AG04450 (cell line): ENCODE data around the gene GAN. TPM values are rescaled to one million over a fixed set of nuclear protein-coding genes. Genes with fewer than 3 reads are reported as not detected.

Experiments used
- CTCF ChIA-PET: fragments of 300-600, 350-600 bp; formaldehyde crosslinking; extraction: SDS; loops from one replicate; lab custom pipeline; 2022; ENCODE audit warnings: antibody characterized with exemption, inconsistent platforms; lab: Charles Lee
- POLR2A ChIA-PET: fragments of 350-600 bp; formaldehyde crosslinking; extraction: SDS; loops from one replicate; lab custom pipeline; 2021; ENCODE audit warnings: antibody characterized with exemption, inconsistent platforms; lab: Yijun Ruan, JAX
- DNase-seq: peaks from one replicate; pipeline ENCODE4 v3.0.0-alpha.2; 2011; ENCODE audit warnings: low read depth, low spot score
- H3K27ac ChIP-seq: one replicate; pipeline ENCODE4 v1.5.1; 2012; ENCODE audit warnings: low read depth, low read length, control low read depth
- H3K27me3 ChIP-seq: one replicate; pipeline ENCODE4 v1.6.0; 2012; ENCODE audit warnings: low read length; ENCODE audit not compliant: control insufficient read depth, insufficient read depth
- H3K4me3 ChIP-seq: 2 replicates; pipeline ENCODE4 v1.5.1; 2011; ENCODE audit warnings: mild to moderate bottlenecking, low read depth, low read length, control low read depth
- H3K9me3 ChIP-seq: 2 replicates; pipeline ENCODE4 v1.5.1; 2012; ENCODE audit warnings: low read length; ENCODE audit not compliant: control insufficient read depth, insufficient read depth
- CTCF ChIP-seq: IDR thresholded peaks from 2 replicates; pipeline ENCODE4 v1.5.1; 2011; ENCODE audit warnings: low read depth, low read length, control low read depth, inconsistent platforms
- polyA plus RNA-seq: library from polyadenylated mRNA; depleted of rRNA; stranded (reverse); fragments of >200 nt; gene quantifications from 2 replicates; pipeline ENCODE4 v1.2.3, GENCODE V29; 2011

Gene GAN
- polyA plus RNA-seq, 1 experiment, result 4.3 TPM

GRCh38 chr16:81349608-81350305 lies 35.0 kb downstream of the GAN start:
- ChIA-PET CTCF (interaction anchor here (1.0 kb wide), 1 partner anchor 145 kb away, joined by 3 read pairs; no protein-coding TSS in a partner anchor), POLR2A (no interaction called here)
- TF ChIP-seq CTCF, result no peak
- Histone ChIP-seq H3K27me3 (no peaks in the 10 kb centered on the region), H3K9me3 (peaks cover 7% of the 10 kb centered on the region), H3K4me3 (no peak overlapping the region), H3K27ac (no peak overlapping the region)
- no peak for DNase-seq

DNA sequence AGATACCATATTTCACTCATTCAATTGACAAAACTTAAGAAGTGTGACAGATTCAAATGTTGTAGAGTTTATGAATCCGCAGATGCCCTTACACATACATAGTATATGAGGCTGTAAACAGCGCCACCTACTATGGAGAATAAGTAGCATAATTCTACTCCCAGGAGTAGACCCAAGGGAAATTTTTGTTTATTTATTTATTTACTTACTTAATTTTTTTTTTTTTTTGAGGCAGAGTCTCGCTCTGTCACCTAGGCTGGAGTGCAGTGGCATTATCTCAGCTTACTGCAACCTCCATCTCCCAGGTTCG lies 35.5 kb downstream of the GAN start:
- Histone ChIP-seq H3K4me3 (no peak overlapping the region), H3K27ac (no peak overlapping the region), H3K27me3 (no peaks in the 10 kb centered on the region), H3K9me3 (peaks cover 7% of the 10 kb centered on the region)
- no peak for DNase-seq
- POLR2A ChIA-PET, result no interaction called here
- no peak for TF ChIP-seq CTCF
- CTCF ChIA-PET, result interaction anchor here (1.0 kb wide), 1 partner anchor 145 kb away, joined by 3 read pairs; no protein-coding TSS in a partner anchor

DNA sequence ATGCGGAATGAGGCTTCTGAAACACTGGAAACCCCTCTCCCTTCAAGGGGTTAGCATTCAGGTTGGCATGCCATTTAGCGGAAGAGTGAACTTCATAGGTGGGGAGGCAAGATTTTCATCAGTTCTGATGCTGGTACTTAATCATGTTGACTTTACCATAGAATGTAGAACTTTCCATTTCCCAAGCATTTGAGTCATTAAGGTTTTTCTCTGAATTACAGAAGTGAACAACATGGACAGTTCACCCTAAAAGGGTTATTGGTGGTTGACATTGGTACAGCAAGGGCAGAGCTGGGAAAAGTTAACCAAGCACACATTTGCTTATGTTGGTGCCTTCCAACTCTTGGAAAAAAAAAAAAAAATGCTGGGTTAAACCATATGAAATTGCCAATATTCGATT lies 39.1 kb downstream of the GAN start:
- CTCF ChIA-PET, result no interaction called here
- no peaks in the 10 kb centered on the region for H3K27me3 ChIP-seq
- POLR2A ChIA-PET, result no interaction called here
- H3K4me3 ChIP-seq, result no peak overlapping the region
- TF ChIP-seq CTCF, result no peak
- DNase-seq, result no peak
- H3K9me3 ChIP-seq, result no peaks in the 10 kb centered on the region
- no peak overlapping the region for H3K27ac ChIP-seq

GRCh38 chr16:81357711-81358260 lies 43.0 kb downstream of the GAN start:
- ChIA-PET POLR2A (no interaction called here), CTCF (interaction anchor here (0.8 to 1.1 kb wide), 2 partner anchors 321 to 322 kb away, joined by 3 to 5 read pairs; partner anchors contain the start of gene ATMIN)
- H3K27ac ChIP-seq, result no peak overlapping the region
- no peak for TF ChIP-seq CTCF
- DNase-seq, result no peak
- no peak overlapping the region for H3K4me3 ChIP-seq
- no peaks in the 10 kb centered on the region for H3K27me3 ChIP-seq
- H3K9me3 ChIP-seq, result no peaks in the 10 kb centered on the region

DNA sequence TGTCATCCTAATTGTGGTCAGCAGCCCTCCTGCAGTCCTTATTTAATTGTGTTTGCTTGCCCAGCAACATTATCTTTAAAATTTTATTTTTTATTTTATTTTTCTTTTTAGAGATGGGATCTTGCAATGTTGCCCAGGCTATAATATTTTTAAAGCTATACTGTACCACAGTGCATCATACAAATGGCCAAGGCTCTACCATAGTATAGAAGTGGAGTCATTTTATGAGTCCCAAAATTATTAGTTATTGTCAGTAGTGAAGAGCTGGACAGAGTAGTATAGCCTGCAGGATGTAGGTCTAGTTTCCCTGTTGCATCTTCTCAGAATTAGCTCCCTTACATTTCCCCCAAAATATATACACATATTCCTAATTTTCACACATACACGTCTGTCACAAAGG lies 44.1 kb downstream of the GAN start:
- no peaks in the 10 kb centered on the region for H3K27me3 ChIP-seq
- no peak for DNase-seq
- no peak for TF ChIP-seq CTCF
- H3K4me3 ChIP-seq, result no peak overlapping the region
- ChIA-PET CTCF (interaction anchor here (1.1 kb wide), 1 partner anchor 323 kb away, joined by 5 read pairs; the partner anchor contains the start of gene ATMIN), POLR2A (no interaction called here)
- no peak overlapping the region for H3K27ac ChIP-seq
- no peaks in the 10 kb centered on the region for H3K9me3 ChIP-seq
